H1 (cell line): Measurements from ENCODE around the gene SLC25A15. TPM values are rescaled to one million over a fixed set of nuclear protein-coding genes. Genes with fewer than 3 reads are reported as not detected.

ENCODE experiments used
- CTCF ChIA-PET: fragments of 300-600 bp; sonication (Branson Sonifier 250); formaldehyde crosslinking; loops from one replicate; lab custom pipeline; 2021; ENCODE audit not compliant: partially characterized antibody; lab: Charles Lee
- POLR2A ChIA-PET: fragments of 300-600 bp; sonication (Branson Sonifier 250); formaldehyde crosslinking; loops from one replicate; lab custom pipeline; 2021; ENCODE audit warnings: inconsistent platforms; ENCODE audit not compliant: partially characterized antibody; lab: Charles Lee
- DNase-seq, 2 experiments: peaks; one replicate each; pipeline versions ENCODE4 v3.0.0 to v3.0.0-alpha.2; 2010 to 2022; ENCODE audit warnings: low spot score in 2 of 2, low read depth in 1 of 2, mixed read lengths in 1 of 2
- FAIRE-seq: peaks from 2 replicates; lab custom pipeline; 2011; peaks lifted over from hg19 to GRCh38; lab: Jason Lieb, UNC
- H2AFZ ChIP-seq: 2 replicates; pipeline ENCODE4 v1.8.1; 2012; ENCODE audit warnings: low read length, inconsistent platforms
- H2AK5ac ChIP-seq: 2 replicates; pipeline ENCODE4 v1.6.1; 2013; ENCODE audit warnings: low read depth, low read length
- H2BK120ac ChIP-seq: replicated peaks from 2 replicates; pipeline ENCODE3; 2013; ENCODE audit warnings: low read depth, low read length, inconsistent platforms
- H2BK12ac ChIP-seq: 2 replicates; pipeline ENCODE4 v1.6.1; 2013; ENCODE audit warnings: low read depth, low read length
- H2BK15ac ChIP-seq: 2 replicates; pipeline ENCODE4 v1.6.1; 2013; ENCODE audit warnings: low read length
- H2BK20ac ChIP-seq: 2 replicates; pipeline ENCODE4 v1.6.1; 2013; ENCODE audit warnings: low read length
- H2BK5ac ChIP-seq: 2 replicates; pipeline ENCODE4 v1.6.1; 2013; ENCODE audit warnings: low read depth, low read length
- H3K14ac ChIP-seq: 2 replicates; pipeline ENCODE4 v1.6.1; 2013; ENCODE audit warnings: inconsistent platforms; ENCODE audit not compliant: insufficient read length
- H3K18ac ChIP-seq: 2 replicates; pipeline ENCODE4 v1.6.1; 2013; ENCODE audit warnings: low read length; ENCODE audit errors: extremely low read depth
- H3K23ac ChIP-seq: 2 replicates; pipeline ENCODE4 v1.6.1; 2013; ENCODE audit warnings: inconsistent platforms; ENCODE audit not compliant: insufficient read length
- H3K23me2 ChIP-seq: 2 replicates; pipeline ENCODE4 v1.6.1; 2013; ENCODE audit warnings: low read depth, low read length
- H3K27ac ChIP-seq: 2 replicates; pipeline ENCODE4 v1.6.1; 2011; ENCODE audit warnings: low read depth, low read length, inconsistent platforms
- H3K27me3 ChIP-seq, 4 experiments: replicated peaks in 1 of 4; 1 replicate in 1 of 4; 2 replicates in 3 of 4; pipeline versions ENCODE4 v1.6.1 to v1.8.1; 2011 to 2013; ENCODE audit warnings: low read length in 3 of 4, mild to moderate bottlenecking in 3 of 4, inconsistent platforms in 2 of 4, mixed read lengths in 2 of 4, moderate library complexity in 1 of 4; ENCODE audit not compliant: control insufficient read depth in 3 of 4, insufficient read depth in 3 of 4; ENCODE audit errors: extremely low read depth in 1 of 4
- H3K36me3 ChIP-seq, 4 experiments: 2 replicates each; pipeline versions ENCODE4 v1.6.1 to v1.8.1; 2011 to 2013; ENCODE audit warnings: mild to moderate bottlenecking in 4 of 4, low read length in 3 of 4, moderate library complexity in 2 of 4, control low read depth in 1 of 4, inconsistent platforms in 1 of 4; ENCODE audit not compliant: insufficient read depth in 4 of 4, control insufficient read depth in 2 of 4
- H3K4ac ChIP-seq: replicated peaks from 2 replicates; pipeline ENCODE3; 2013; ENCODE audit warnings: low read length, low read depth, mixed read lengths, inconsistent platforms; ENCODE audit not compliant: insufficient read length
- H3K4me1 ChIP-seq, 4 experiments: replicated peaks in 1 of 4; 1 replicate in 1 of 4; 2 replicates in 3 of 4; pipeline versions ENCODE4 v1.6.1 to v1.8.1; 2011 to 2013; ENCODE audit warnings: low read length in 3 of 4, inconsistent platforms in 2 of 4, mixed read lengths in 1 of 4; ENCODE audit not compliant: insufficient read depth in 4 of 4, control insufficient read depth in 3 of 4
- H3K4me2 ChIP-seq, 2 experiments: 2 replicates each; pipeline versions ENCODE4 v1.6.1 to v1.8.1; 2011 to 2013; ENCODE audit warnings: low read depth in 2 of 2, low read length in 2 of 2, control low read depth in 1 of 2, inconsistent platforms in 1 of 2, mild to moderate bottlenecking in 1 of 2; ENCODE audit not compliant: insufficient read depth in 1 of 2
- H3K4me3 ChIP-seq, 4 experiments: fragments of 200-600, 300-600 bp in 1 of 4; sonication (generic), shearing (Covaris generic), sonication (Bioruptor Twin) in 1 of 4; 2 replicates each; pipeline versions ENCODE4 v1.5.1 to v1.8.1; 2011 to 2016; ENCODE audit warnings: low read length in 4 of 4, low read depth in 3 of 4, control low read depth in 2 of 4, inconsistent platforms in 2 of 4, mild to moderate bottlenecking in 2 of 4, mixed read lengths in 1 of 4, moderate library complexity in 1 of 4; ENCODE audit not compliant: insufficient read depth in 2 of 4; ENCODE audit errors: extremely low read depth in 1 of 4
- H3K56ac ChIP-seq: replicated peaks from 2 replicates; pipeline ENCODE3; 2013; ENCODE audit warnings: low read depth, mild to moderate bottlenecking, mixed read lengths, low read length, inconsistent platforms; ENCODE audit not compliant: insufficient read length
- H3K79me1 ChIP-seq: 2 replicates; pipeline ENCODE4 v1.6.1; 2013; ENCODE audit warnings: low read depth, low read length, control low read depth
- H3K79me2 ChIP-seq, 2 experiments: 2 replicates each; pipeline versions ENCODE4 v1.6.1 to v1.8.1; 2012 to 2013; ENCODE audit warnings: low read length in 2 of 2, mild to moderate bottlenecking in 2 of 2, inconsistent platforms in 1 of 2; ENCODE audit not compliant: insufficient read depth in 2 of 2, control insufficient read depth in 1 of 2
- H3K9ac ChIP-seq, 4 experiments: replicated peaks in 1 of 4; 1 replicate in 1 of 4; 2 replicates in 3 of 4; pipeline versions ENCODE4 v1.6.1 to v1.8.1; 2011 to 2013; ENCODE audit warnings: low read depth in 3 of 4, low read length in 3 of 4, control low read depth in 2 of 4, mild to moderate bottlenecking in 2 of 4, moderate library complexity in 2 of 4, inconsistent platforms in 1 of 4; ENCODE audit errors: extremely low read depth in 1 of 4
- H3K9me3 ChIP-seq, 2 experiments: 2 replicates each; pipeline versions ENCODE4 v1.6.1 to v1.8.1; 2012 to 2013; ENCODE audit warnings: mild to moderate bottlenecking in 2 of 2, moderate library complexity in 2 of 2, control low read depth in 1 of 2, inconsistent platforms in 1 of 2, low read depth in 1 of 2, low read length in 1 of 2, mixed read lengths in 1 of 2; ENCODE audit not compliant: insufficient read depth in 2 of 2
- H4K20me1 ChIP-seq, 2 experiments: replicated peaks in 1 of 2; 2 replicates each; pipeline versions ENCODE3 to v1.8.1; 2011 to 2013; ENCODE audit warnings: inconsistent platforms in 2 of 2, low read length in 2 of 2, mild to moderate bottlenecking in 1 of 2; ENCODE audit not compliant: insufficient read depth in 2 of 2, control insufficient read depth in 1 of 2
- H4K5ac ChIP-seq: 2 replicates; pipeline ENCODE4 v1.6.1; 2013; ENCODE audit warnings: low read length, low read depth, mixed read lengths, inconsistent platforms; ENCODE audit not compliant: insufficient read length
- H4K8ac ChIP-seq: 2 replicates; pipeline ENCODE4 v1.8.0; 2013; ENCODE audit warnings: mild to moderate bottlenecking, moderate library complexity, low read length, inconsistent platforms; ENCODE audit not compliant: insufficient read depth; ENCODE audit errors: extremely low read depth
- H4K91ac ChIP-seq: replicated peaks from 2 replicates; pipeline ENCODE3; 2013; ENCODE audit warnings: low read length, mixed read lengths, inconsistent platforms; ENCODE audit not compliant: insufficient read length
- BACH1 ChIP-seq: IDR thresholded peaks from 2 replicates; pipeline ENCODE4 v1.6.1; 2012; ENCODE audit warnings: low read length, improper control_type of control experiment
- RBBP5 ChIP-seq: IDR thresholded peaks from 2 replicates; pipeline ENCODE4 v1.7.1; 2012; ENCODE audit warnings: low read depth, mild to moderate bottlenecking, inconsistent platforms, low read length, moderate library complexity, borderline replicate concordance
- WGBS, 2 experiments: shearing (Covaris generic) in 1 of 2; methylation state at CpG; one replicate each; pipeline versions ENCODE4 v1.1.6 to v1.1.7; 2013 to 2015; ENCODE audit warnings: low lambda C conversion rate in 2 of 2, mixed read lengths in 2 of 2, inconsistent platforms in 1 of 2, low coverage in 1 of 2, missing lambda C conversion rate in 1 of 2; ENCODE audit not compliant: insufficient replicate concordance in 2 of 2, insufficient coverage in 1 of 2, insufficient read length in 1 of 2; ENCODE audit errors: extremely low coverage in 1 of 2, missing lambda C conversion rate in 1 of 2; 5-methylcytosine and 5-hydroxymethylcytosine counted together
- polyA plus RNA-seq, 7 experiments: library from polyadenylated mRNA; depleted of rRNA in 3 of 7; stranded (reverse) in 5 of 7; unstranded in 2 of 7; fragments of >200 nt in 5 of 7; fragments of 200-250 nt in 2 of 7; gene quantifications; 1 replicate in 5 of 7; 2 replicates in 1 of 7; 4 replicates in 1 of 7; pipeline versions ENCODE4 v1.2.1 to v1.2.3, GENCODE V29; 2011 to 2013; ENCODE audit warnings: missing spikeins in 2 of 7, mixed read lengths in 2 of 7
- total RNA-seq: library from RNA; stranded (reverse); fragmentation: NEBNext Ultra II Directional; extraction: Animal tissue kit (Norgen Biotek cat#: 25700); gene quantifications from 2 replicates; pipeline ENCODE4 v1.2.1, GENCODE V29; 2021
- TF ChIP-seq, protein P1 (sequence below), 3 experiments: IDR thresholded peaks; 1 replicate in 2 of 3; 2 replicates in 1 of 3; pipeline versions ENCODE4 v1.5.1 to v1.6.1; 2011; ENCODE audit warnings: low read length in 3 of 3, mild to moderate bottlenecking in 3 of 3, inconsistent platforms in 2 of 3, low read depth in 1 of 3, moderate library complexity in 1 of 3; ENCODE audit not compliant: insufficient read depth in 1 of 3; ENCODE audit errors: control extremely low read depth in 1 of 3

Gene SLC25A15
- total and polyA plus RNA-seq, 2 of the 8 experiments (the other 6 are each of a cell fraction or from before 2014, with no cell fraction given): 12.4 to 23.4 TPM

DNA sequence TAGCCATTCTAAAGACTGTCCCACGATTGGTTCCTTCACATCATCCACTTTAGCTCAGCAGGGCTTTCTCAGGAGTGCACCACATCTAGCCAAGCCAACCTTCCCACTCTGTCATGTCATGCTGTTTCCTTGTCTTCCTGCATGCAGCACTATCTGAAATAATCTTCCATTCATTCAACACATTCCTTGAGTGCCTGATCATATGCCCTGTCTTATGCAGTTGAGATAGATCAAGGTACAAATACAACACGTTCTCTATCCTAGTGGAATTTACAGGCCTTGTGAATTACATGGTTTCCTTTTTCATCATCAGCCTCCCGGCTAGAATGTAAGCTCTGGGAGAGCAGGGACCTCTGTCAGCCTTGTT, 11.6 kb upstream of the SLC25A15 start:
- H2BK15ac ChIP-seq: no peak overlapping the region; the same call in 1 of the 2 replicates
- no peaks in the 10 kb centered on the region for H3K79me1 ChIP-seq
- H3K4me2 ChIP-seq: no peak overlapping the region
- no peaks in the 10 kb centered on the region; a peak in 1 of 7 replicates for H3K4me1 ChIP-seq
- WGBS, 2 experiments: 56% methylated on average over 3 of the region's 3 CpGs; no CpG with 5 or more reads in 1 of the 2 experiments
- DNase-seq (no peak), FAIRE-seq (no peak)
- CTCF ChIA-PET: interaction anchor here (0.6 to 5.3 kb wide), 62 partner anchors 8 to 1159 kb away, joined by 3 to 38 read pairs (median 4); partner anchors contain the start of gene SLC25A15
- H3K9ac ChIP-seq: no peak overlapping the region
- no peak overlapping the region for H3K56ac ChIP-seq
- no peaks in the 10 kb centered on the region for H3K23me2 ChIP-seq
- H4K91ac ChIP-seq: no peak overlapping the region
- no peak overlapping the region for H2BK5ac ChIP-seq
- no peaks in the 10 kb centered on the region for H4K20me1 ChIP-seq
- no peak overlapping the region for H4K5ac ChIP-seq
- H2BK120ac ChIP-seq: no peak overlapping the region
- no peaks in the 10 kb centered on the region for H3K27me3 ChIP-seq
- POLR2A ChIA-PET: interaction anchor here (1.7 kb wide), 1 partner anchor 12 kb away, joined by 7 read pairs; the partner anchor contains the start of gene SLC25A15
- no peak overlapping the region for H3K27ac ChIP-seq
- no peak overlapping the region for H4K8ac ChIP-seq
- H2BK12ac ChIP-seq: no peak overlapping the region
- H2AK5ac ChIP-seq: no peak overlapping the region
- TF ChIP-seq RBBP5 (no peak), BACH1 (no peak)
- TF ChIP-seq, protein P1, sequence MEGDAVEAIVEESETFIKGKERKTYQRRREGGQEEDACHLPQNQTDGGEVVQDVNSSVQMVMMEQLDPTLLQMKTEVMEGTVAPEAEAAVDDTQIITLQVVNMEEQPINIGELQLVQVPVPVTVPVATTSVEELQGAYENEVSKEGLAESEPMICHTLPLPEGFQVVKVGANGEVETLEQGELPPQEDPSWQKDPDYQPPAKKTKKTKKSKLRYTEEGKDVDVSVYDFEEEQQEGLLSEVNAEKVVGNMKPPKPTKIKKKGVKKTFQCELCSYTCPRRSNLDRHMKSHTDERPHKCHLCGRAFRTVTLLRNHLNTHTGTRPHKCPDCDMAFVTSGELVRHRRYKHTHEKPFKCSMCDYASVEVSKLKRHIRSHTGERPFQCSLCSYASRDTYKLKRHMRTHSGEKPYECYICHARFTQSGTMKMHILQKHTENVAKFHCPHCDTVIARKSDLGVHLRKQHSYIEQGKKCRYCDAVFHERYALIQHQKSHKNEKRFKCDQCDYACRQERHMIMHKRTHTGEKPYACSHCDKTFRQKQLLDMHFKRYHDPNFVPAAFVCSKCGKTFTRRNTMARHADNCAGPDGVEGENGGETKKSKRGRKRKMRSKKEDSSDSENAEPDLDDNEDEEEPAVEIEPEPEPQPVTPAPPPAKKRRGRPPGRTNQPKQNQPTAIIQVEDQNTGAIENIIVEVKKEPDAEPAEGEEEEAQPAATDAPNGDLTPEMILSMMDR (IDR thresholded peaks at IDR 0.05; ENCODE audit: control extremely low read depth in 1 of 3, insufficient read depth in 1 of 3, low read depth in 1 of 3, low read length in 3 of 3): no peak
- no peak overlapping the region for H3K4ac ChIP-seq
- no peaks in the 10 kb centered on the region for H3K79me2 ChIP-seq
- no peak overlapping the region for H3K4me3 ChIP-seq
- no peak overlapping the region for H3K14ac ChIP-seq
- H2BK20ac ChIP-seq: no peak overlapping the region
- no peak overlapping the region for H3K18ac ChIP-seq
- no peaks in the 10 kb centered on the region for H3K36me3 ChIP-seq
- no peaks in the 10 kb centered on the region for H3K9me3 ChIP-seq
- H2AFZ ChIP-seq: peak overlapping the region; percentile 89
- no peak overlapping the region for H3K23ac ChIP-seq
